ENCODE data around the gene F10. TPM values are rescaled to one million over a fixed set of nuclear protein-coding genes. Genes with fewer than 3 reads are reported as not detected.
A peak's percentile ranks its signal among the peaks of the same experiment; 100 is the strongest.

The F10 gene
- total and polyA plus RNA-seq, 9 of the 15 experiments (the other 6 are each of a cell fraction or from before 2014, with no cell fraction given) = 0.04 to 0.09 (median 0.07) TPM; not detected in 5

DNA sequence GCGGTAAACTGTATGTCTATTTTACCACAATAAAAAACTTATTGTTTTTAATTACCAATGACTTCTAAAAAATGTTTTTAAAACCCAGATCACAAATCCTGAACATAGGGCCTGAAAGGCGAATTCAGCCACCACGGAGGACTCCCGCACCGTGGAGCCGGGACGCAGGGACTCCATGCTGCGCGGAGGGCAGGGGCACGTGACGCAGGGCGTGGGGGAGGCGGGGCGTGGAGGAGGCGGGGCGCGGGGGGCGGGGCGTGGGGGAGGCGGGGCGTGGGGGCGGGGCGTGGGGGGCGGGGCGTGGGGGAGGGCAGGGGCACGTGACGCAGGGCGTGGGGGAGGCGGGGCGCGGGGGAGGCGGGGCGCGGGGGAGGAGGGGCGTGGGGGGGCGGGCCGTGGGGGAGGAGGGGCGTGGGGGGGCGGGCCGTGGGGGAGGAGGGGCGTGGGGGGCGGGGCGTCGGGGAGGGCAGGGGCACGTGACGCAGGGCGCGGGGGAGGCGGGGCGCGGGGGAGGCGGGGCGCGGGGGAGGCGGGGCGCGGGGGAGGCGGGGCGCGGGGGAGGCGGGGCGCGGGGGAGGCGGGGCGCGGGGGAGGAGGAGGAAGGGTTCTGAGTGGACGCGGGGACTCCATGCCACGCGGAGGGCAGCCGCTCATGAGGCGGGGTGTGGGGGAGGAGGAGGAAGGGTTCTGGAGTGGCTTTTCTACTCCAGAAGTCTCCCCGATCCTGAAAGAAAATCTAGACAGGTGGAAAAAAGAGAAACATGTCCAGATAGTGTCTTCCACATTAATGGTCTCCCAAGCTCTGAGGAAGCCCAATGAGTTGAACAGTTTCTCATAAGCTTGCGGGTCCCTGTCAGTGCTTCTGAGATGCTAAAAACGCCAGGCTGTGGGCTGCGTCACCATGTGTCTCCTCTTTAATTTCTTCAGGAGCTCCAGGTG lies 31.5 kb downstream of the F10 start (continued):
- TF ChIP-seq, protein P1, sequence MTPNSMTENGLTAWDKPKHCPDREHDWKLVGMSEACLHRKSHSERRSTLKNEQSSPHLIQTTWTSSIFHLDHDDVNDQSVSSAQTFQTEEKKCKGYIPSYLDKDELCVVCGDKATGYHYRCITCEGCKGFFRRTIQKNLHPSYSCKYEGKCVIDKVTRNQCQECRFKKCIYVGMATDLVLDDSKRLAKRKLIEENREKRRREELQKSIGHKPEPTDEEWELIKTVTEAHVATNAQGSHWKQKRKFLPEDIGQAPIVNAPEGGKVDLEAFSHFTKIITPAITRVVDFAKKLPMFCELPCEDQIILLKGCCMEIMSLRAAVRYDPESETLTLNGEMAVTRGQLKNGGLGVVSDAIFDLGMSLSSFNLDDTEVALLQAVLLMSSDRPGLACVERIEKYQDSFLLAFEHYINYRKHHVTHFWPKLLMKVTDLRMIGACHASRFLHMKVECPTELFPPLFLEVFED (CRISPR knock-in tag; conservative IDR thresholded peaks at IDR 0.05) = no peak
- TF ChIP-seq ZNF785 (CRISPR knock-in tag; IDR thresholded peaks at IDR 0.05) (no peak), MXI1 (IDR thresholded peaks at IDR 0.05; ENCODE audit: low read depth, low read length) (no peak), POU5F1 (IDR thresholded peaks at IDR 0.05; ENCODE audit: borderline replicate concordance, low read depth, low read length, partially characterized antibody) (no peak), ZNF121 (CRISPR knock-in tag; conservative IDR thresholded peaks at IDR 0.05) (no peak), SUPT5H (IDR thresholded peaks at IDR 0.05) (peak; percentile 48), ZNF778 (CRISPR knock-in tag; IDR thresholded peaks at IDR 0.05) (no peak), SP2 (IDR thresholded peaks at IDR 0.05; ENCODE audit: extremely low read depth, low read depth, low read length, poor library complexity, severe bottlenecking) (no peak), CEBPB (tag; IDR thresholded peaks at IDR 0.05) (no peak), CCNT2 (IDR thresholded peaks at IDR 0.05; ENCODE audit: borderline replicate concordance, extremely low read depth, insufficient read length, low read depth, low read length) (peak; percentile 4), YY1 (IDR thresholded peaks at IDR 0.05; ENCODE audit: borderline replicate concordance in 1 of 3, control insufficient read depth in 1 of 3, extremely low read depth in 1 of 3, insufficient read depth in 3 of 3, insufficient read length in 1 of 3, insufficient replicate concordance in 2 of 3, low read depth in 1 of 3, low read length in 2 of 3) (peak in 2 of 3 experiments; percentile 38 to 78), RAD51 (IDR thresholded peaks at IDR 0.05; ENCODE audit: borderline replicate concordance, low read depth) (peak; percentile 82), RBFOX2 (IDR thresholded peaks at IDR 0.05; ENCODE audit: low read depth, low read length) (peak; percentile 62; the same call in 1 of the 2 replicates), PPARD (CRISPR knock-in tag; IDR thresholded peaks at IDR 0.05) (no peak)
- TF ChIP-seq, protein P2, sequence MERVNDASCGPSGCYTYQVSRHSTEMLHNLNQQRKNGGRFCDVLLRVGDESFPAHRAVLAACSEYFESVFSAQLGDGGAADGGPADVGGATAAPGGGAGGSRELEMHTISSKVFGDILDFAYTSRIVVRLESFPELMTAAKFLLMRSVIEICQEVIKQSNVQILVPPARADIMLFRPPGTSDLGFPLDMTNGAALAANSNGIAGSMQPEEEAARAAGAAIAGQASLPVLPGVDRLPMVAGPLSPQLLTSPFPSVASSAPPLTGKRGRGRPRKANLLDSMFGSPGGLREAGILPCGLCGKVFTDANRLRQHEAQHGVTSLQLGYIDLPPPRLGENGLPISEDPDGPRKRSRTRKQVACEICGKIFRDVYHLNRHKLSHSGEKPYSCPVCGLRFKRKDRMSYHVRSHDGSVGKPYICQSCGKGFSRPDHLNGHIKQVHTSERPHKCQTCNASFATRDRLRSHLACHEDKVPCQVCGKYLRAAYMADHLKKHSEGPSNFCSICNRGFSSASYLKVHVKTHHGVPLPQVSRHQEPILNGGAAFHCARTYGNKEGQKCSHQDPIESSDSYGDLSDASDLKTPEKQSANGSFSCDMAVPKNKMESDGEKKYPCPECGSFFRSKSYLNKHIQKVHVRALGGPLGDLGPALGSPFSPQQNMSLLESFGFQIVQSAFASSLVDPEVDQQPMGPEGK (CRISPR knock-in tag; IDR thresholded peaks at IDR 0.05; ENCODE audit: borderline replicate concordance) = no peak
- TF ChIP-seq, protein P3, sequence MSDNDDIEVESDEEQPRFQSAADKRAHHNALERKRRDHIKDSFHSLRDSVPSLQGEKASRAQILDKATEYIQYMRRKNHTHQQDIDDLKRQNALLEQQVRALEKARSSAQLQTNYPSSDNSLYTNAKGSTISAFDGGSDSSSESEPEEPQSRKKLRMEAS (CRISPR knock-in tag; IDR thresholded peaks at IDR 0.05) = no peak
- TF ChIP-seq, protein P4, sequence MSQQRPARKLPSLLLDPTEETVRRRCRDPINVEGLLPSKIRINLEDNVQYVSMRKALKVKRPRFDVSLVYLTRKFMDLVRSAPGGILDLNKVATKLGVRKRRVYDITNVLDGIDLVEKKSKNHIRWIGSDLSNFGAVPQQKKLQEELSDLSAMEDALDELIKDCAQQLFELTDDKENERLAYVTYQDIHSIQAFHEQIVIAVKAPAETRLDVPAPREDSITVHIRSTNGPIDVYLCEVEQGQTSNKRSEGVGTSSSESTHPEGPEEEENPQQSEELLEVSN (IDR thresholded peaks at IDR 0.05; ENCODE audit: borderline replicate concordance in 1 of 2, extremely low read depth in 1 of 2, insufficient read depth in 1 of 2, insufficient read length in 1 of 2, low read depth in 1 of 2, low read length in 1 of 2, poor library complexity in 1 of 2, severe bottlenecking in 1 of 2) = peak in 1 of 2 experiments; percentile 68
- TF ChIP-seq, protein P5, sequence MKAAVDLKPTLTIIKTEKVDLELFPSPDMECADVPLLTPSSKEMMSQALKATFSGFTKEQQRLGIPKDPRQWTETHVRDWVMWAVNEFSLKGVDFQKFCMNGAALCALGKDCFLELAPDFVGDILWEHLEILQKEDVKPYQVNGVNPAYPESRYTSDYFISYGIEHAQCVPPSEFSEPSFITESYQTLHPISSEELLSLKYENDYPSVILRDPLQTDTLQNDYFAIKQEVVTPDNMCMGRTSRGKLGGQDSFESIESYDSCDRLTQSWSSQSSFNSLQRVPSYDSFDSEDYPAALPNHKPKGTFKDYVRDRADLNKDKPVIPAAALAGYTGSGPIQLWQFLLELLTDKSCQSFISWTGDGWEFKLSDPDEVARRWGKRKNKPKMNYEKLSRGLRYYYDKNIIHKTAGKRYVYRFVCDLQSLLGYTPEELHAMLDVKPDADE (conservative IDR thresholded peaks at IDR 0.05; ENCODE audit: control insufficient read depth, low read depth, low read length) = no peak

Data from K562 (cell line).